Measurements from ENCODE around the gene TNRC6C.

DNA sequence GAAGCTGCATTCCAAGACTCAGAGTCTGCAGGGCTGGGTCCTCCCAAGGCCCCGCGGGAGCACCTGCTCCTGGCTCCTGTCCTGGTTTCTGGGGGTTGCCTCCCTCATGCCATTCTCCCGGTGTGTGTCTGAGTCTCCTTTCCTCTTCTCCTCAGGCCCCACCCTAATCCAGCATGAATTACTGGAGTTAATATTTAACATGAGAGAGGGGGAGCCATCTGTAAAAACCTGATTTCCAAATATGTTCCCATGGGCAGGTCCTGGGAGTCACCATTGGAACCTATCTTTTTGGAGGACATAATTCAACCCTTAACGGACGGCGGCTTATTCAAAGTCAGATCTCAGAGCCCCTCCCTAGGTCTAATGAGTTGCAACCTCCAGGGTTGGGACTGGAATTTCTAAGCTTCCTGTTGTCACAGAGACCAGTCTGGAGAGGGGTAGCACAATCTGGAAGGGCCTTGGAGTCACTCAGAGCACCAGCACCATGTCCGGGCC is 193.1 kb downstream of the TNRC6C start:
- TF ChIP-seq, protein P1, sequence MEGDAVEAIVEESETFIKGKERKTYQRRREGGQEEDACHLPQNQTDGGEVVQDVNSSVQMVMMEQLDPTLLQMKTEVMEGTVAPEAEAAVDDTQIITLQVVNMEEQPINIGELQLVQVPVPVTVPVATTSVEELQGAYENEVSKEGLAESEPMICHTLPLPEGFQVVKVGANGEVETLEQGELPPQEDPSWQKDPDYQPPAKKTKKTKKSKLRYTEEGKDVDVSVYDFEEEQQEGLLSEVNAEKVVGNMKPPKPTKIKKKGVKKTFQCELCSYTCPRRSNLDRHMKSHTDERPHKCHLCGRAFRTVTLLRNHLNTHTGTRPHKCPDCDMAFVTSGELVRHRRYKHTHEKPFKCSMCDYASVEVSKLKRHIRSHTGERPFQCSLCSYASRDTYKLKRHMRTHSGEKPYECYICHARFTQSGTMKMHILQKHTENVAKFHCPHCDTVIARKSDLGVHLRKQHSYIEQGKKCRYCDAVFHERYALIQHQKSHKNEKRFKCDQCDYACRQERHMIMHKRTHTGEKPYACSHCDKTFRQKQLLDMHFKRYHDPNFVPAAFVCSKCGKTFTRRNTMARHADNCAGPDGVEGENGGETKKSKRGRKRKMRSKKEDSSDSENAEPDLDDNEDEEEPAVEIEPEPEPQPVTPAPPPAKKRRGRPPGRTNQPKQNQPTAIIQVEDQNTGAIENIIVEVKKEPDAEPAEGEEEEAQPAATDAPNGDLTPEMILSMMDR (IDR thresholded peaks at IDR 0.05) = no peak
- TF ChIP-seq POLR2A (IDR thresholded peaks at IDR 0.05) = no peak
